Immature natural killer cell (primary cell): ENCODE results near the gene SPSB1. TPM values are rescaled to one million over a fixed set of nuclear protein-coding genes. Genes with fewer than 3 reads are reported as not detected.
A peak's percentile ranks its signal among the peaks of the same experiment; 100 is the strongest.

Experiments
- DNase-seq, 3 donors: peaks; one replicate each; pipeline ENCODE4 v3.0.0; 2022; ENCODE audit warnings: mixed read lengths in 1 of 3
- H3K27ac Mint-ChIP-seq, 6 donors: one replicate each; pipeline ENCODE4 v1.8.0; 2020; ENCODE audit warnings: mixed read lengths in 6 of 6, mild to moderate bottlenecking in 5 of 6, inconsistent platforms in 4 of 6, moderate library complexity in 3 of 6
- H3K27me3 Mint-ChIP-seq, 3 donors: one replicate each; pipeline ENCODE4 v1.8.0; 2020 to 2021; ENCODE audit warnings: low read depth in 3 of 3, mild to moderate bottlenecking in 3 of 3, mixed read lengths in 3 of 3, moderate library complexity in 3 of 3, inconsistent platforms in 1 of 3
- H3K36me3 Mint-ChIP-seq, 3 donors: one replicate each; pipeline ENCODE4 v1.8.0; 2020; ENCODE audit warnings: mixed read lengths in 3 of 3, inconsistent platforms in 2 of 3, mild to moderate bottlenecking in 2 of 3
- H3K4me1 Mint-ChIP-seq, 2 donors: one replicate each; pipeline ENCODE4 v1.8.0; 2020; ENCODE audit warnings: inconsistent platforms in 2 of 2, mild to moderate bottlenecking in 2 of 2, mixed read lengths in 2 of 2, moderate library complexity in 1 of 2
- H3K4me3 Mint-ChIP-seq, 5 donors: one replicate each; pipeline ENCODE4 v1.8.0; 2020; ENCODE audit warnings: mild to moderate bottlenecking in 5 of 5, mixed read lengths in 5 of 5, inconsistent platforms in 3 of 5, moderate library complexity in 3 of 5
- H3K9me3 Mint-ChIP-seq, 6 donors: one replicate each; pipeline ENCODE4 v1.8.0; 2020; ENCODE audit warnings: mild to moderate bottlenecking in 6 of 6, mixed read lengths in 6 of 6, inconsistent platforms in 4 of 6, moderate library complexity in 3 of 6
- polyA plus RNA-seq, 3 donors: library from polyadenylated mRNA; unstranded; fragments of 300-500 nt; fragmentation: Illumina TruSeq; gene quantifications; one replicate each; pipeline ENCODE4 v1.2.3, GENCODE V29; 2021

SPSB1 gene
- polyA plus RNA-seq, result 1 to 10 TPM in 2 of 3 donors, not detected in 1; 2.4 to 6.6 TPM

GRCh38 chr1:9292361-9293240, at the start of gene SPSB1:
SPSB1 (plus strand) TSS chr1:9292894; CDS start chr1:9355892, 62,998 bp downstream.
- Mint-ChIP-seq H3K27ac (peak within 1 kb of the TSS in 1 of 6 donors; percentile 22), H3K36me3 (peaks cover 4 to 17% (median 5%) of the 10 kb centered on the region in 3 donors), H3K27me3 (peaks cover 5 to 9% (median 7%) of the 10 kb centered on the region in 3 donors), H3K9me3 (peaks cover 4 to 16% (median 12%) of the 10 kb centered on the region in 6 donors), H3K4me3 (peak within 1 kb of the TSS; percentile 61 to 77 (median 72)), H3K4me1 (peaks cover 4 to 8% of the 10 kb centered on the region in 2 donors)
- DNase-seq, result peak; percentile 18 to 50 (median 41)

DNA sequence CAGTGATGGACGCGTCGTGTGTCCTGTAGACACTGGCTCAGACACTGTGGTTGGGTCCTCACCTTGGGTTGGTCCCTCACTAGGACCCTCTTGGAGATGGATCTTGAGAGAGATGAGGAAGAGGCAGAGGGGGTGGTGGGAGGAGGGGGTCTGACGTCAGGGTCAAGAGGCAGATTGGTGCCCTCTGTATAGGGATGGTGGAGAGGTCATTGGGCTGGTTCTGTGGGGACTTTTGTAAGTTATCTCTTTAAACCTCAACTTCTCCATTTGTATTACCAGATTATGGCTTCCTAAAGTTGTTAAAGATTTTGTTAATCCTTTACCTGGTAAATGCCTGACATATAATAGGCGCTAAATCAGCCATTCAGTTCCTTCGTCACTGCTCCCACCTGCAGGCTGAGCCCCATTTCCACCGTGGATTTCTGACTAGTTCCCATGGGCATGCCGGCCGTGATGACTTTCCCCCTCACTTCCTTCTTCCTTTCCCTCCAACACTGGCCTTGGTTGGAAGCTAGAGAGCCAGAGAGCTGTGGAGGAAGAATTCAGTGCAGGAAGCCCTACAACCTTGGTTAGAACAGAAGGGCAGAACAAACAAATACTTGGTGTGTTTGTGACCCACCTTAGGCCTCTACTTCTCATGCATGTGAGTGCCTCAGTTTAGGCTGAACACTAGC, 49.5 kb upstream of the SPSB1 start:
- Mint-ChIP-seq H3K4me1 (peaks cover 35 to 36% of the 10 kb centered on the region in 2 donors), H3K36me3 (peaks cover 0 to 11% (median 6%) of the 10 kb centered on the region in 3 donors), H3K9me3 (peaks cover 0 to 1% (median 0%) of the 10 kb centered on the region in 6 donors), H3K4me3 (no peak overlapping the region), H3K27ac (no peak overlapping the region), H3K27me3 (peaks cover 2 to 6% (median 3%) of the 10 kb centered on the region in 3 donors)
- no peak for DNase-seq

GRCh38 chr1:9244501-9245229, 48.0 kb upstream of the SPSB1 start:
- peaks cover 3 to 16% (median 6%) of the 10 kb centered on the region in 3 donors for H3K36me3 Mint-ChIP-seq
- peaks cover 0 to under 1% (median under 1%) of the 10 kb centered on the region in 3 donors for H3K27me3 Mint-ChIP-seq
- H3K4me3 Mint-ChIP-seq, result no peak overlapping the region
- H3K9me3 Mint-ChIP-seq, result peaks cover 0 to under 1% (median 0%) of the 10 kb centered on the region in 6 donors
- no peak for DNase-seq
- no peak overlapping the region for H3K27ac Mint-ChIP-seq
- H3K4me1 Mint-ChIP-seq, result peaks cover 21 to 25% of the 10 kb centered on the region in 2 donors

DNA sequence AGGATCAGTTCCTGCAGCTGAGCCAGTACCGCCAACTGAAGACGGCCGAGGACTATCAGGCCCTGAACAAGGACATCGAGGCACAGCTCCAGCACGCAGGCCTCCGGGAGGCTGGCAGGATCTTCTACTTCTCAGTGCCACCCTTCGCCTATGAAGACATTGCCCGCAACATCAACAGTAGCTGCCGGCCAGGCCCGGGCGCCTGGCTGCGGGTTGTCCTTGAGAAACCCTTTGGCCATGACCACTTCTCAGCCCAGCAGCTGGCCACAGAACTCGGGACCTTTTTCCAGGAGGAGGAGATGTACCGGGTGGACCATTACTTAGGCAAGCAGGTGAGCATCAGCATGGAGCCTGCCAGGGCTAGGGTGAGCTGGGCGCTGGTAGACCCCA, 47.5 kb upstream of the SPSB1 start:
- peaks cover 16 to 19% of the 10 kb centered on the region in 2 donors for H3K4me1 Mint-ChIP-seq
- peaks cover 3 to 16% (median 6%) of the 10 kb centered on the region in 3 donors for H3K36me3 Mint-ChIP-seq
- H3K4me3 Mint-ChIP-seq, result no peak overlapping the region
- H3K9me3 Mint-ChIP-seq, result no peaks in the 10 kb centered on the region
- no peak overlapping the region for H3K27ac Mint-ChIP-seq
- no peaks in the 10 kb centered on the region for H3K27me3 Mint-ChIP-seq
- DNase-seq, result no peak

- H3K27ac Mint-ChIP-seq, result no peak overlapping the region
- H3K4me3 Mint-ChIP-seq, result no peak overlapping the region
- H3K36me3 Mint-ChIP-seq, result peaks cover 3 to 16% (median 6%) of the 10 kb centered on the region in 3 donors
- H3K27me3 Mint-ChIP-seq, result no peaks in the 10 kb centered on the region
- H3K9me3 Mint-ChIP-seq, result no peaks in the 10 kb centered on the region
- no peak for DNase-seq
- H3K4me1 Mint-ChIP-seq, result peaks cover 11 to 15% of the 10 kb centered on the region in 2 donors
These were observed 47.0 kb upstream of the SPSB1 start for GRCh38 chr1:9245661-9246060.

DNA sequence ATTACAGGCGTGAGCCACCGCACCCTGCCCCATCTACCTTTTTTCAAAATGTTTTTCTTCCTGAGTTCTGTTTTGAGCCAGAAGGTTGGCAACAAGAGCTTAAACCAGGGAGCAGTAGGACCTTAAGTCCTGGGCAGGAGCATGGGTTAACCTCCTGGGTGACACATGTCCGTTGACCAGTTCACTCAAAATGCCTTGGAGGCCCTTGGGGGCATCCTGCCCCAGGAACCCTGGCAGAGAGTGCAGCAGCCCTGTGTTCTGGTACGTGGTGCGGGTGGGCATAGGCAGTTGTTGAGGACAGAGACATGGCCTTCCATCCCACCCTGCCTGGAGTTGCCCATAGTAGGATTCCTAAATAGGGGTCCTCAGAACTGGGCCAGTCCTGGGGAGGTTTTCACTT, 46.5 kb upstream of the SPSB1 start:
- H3K9me3 Mint-ChIP-seq, result no peaks in the 10 kb centered on the region
- no peaks in the 10 kb centered on the region for H3K27me3 Mint-ChIP-seq
- no peak overlapping the region for H3K27ac Mint-ChIP-seq
- peaks cover 9 to 12% of the 10 kb centered on the region in 2 donors for H3K4me1 Mint-ChIP-seq
- no peak overlapping the region for H3K4me3 Mint-ChIP-seq
- no peak for DNase-seq
- peaks cover 3 to 16% (median 6%) of the 10 kb centered on the region in 3 donors for H3K36me3 Mint-ChIP-seq

GRCh38 chr1:9246841-9247785, 45.6 kb upstream of the SPSB1 start:
- Mint-ChIP-seq H3K36me3 (peaks cover 3 to 14% (median 3%) of the 10 kb centered on the region in 3 donors), H3K27me3 (no peaks in the 10 kb centered on the region), H3K4me3 (no peak overlapping the region), H3K9me3 (no peaks in the 10 kb centered on the region), H3K4me1 (peaks cover 9 to 11% of the 10 kb centered on the region in 2 donors), H3K27ac (no peak overlapping the region)
- DNase-seq, result no peak

DNA sequence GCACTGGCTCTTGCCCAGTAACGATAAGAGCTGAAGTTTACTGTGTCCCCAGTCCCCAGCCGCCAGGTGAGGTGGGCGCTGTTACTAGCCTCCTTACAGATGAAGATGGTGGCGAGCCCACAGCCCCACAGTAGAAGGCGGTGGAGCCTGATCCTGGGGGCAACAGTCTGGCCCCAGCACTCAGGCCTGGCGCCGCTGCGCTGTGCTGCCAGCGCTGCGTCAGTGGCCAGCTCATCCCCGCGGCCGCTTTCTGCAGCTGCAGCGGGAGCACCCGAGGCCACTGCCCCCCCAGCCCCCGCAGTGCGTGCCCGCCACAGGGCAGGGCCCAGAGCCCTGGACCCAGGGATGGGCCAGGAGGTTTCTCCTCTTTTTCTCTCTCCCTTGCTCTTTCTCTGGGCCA, 44.8 kb upstream of the SPSB1 start:
- no peak for DNase-seq
- H3K36me3 Mint-ChIP-seq, result peaks cover 0 to 13% (median 3%) of the 10 kb centered on the region in 3 donors
- no peak overlapping the region for H3K27ac Mint-ChIP-seq
- no peak overlapping the region for H3K4me3 Mint-ChIP-seq
- no peaks in the 10 kb centered on the region for H3K27me3 Mint-ChIP-seq
- H3K4me1 Mint-ChIP-seq, result peaks cover 8 to 9% of the 10 kb centered on the region in 2 donors
- no peaks in the 10 kb centered on the region for H3K9me3 Mint-ChIP-seq

- H3K9me3 Mint-ChIP-seq, result no peaks in the 10 kb centered on the region
- H3K36me3 Mint-ChIP-seq, result peaks cover 0 to 13% (median 3%) of the 10 kb centered on the region in 3 donors
- DNase-seq, result no peak
- peak overlapping the region in 1 of 6 donors; percentile 7 for H3K27ac Mint-ChIP-seq
- H3K4me1 Mint-ChIP-seq, result peaks cover 8 to 9% of the 10 kb centered on the region in 2 donors
- H3K4me3 Mint-ChIP-seq, result no peak overlapping the region
- no peaks in the 10 kb centered on the region for H3K27me3 Mint-ChIP-seq
These were observed 44.1 kb upstream of the SPSB1 start for GRCh38 chr1:9248341-9249262.

DNA sequence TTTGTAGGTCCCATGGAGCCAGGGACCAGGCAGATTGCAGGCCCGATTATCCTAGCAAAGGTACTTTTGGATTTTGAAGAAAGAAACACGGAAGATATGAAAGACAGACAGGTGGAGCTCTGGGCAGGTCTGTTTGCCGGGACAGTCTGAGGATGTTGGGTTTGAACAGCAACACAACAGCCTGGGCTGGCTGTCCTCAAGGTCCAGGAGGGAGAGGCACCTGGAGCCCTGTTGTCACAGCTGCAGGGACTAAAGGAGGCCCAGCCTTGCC, 43.5 kb upstream of the SPSB1 start:
- no peak overlapping the region for H3K4me3 Mint-ChIP-seq
- H3K9me3 Mint-ChIP-seq, result no peaks in the 10 kb centered on the region
- H3K4me1 Mint-ChIP-seq, result peaks cover 8 to 9% of the 10 kb centered on the region in 2 donors
- peak overlapping the region in 1 of 6 donors; percentile 7 for H3K27ac Mint-ChIP-seq
- no peak for DNase-seq
- peaks cover 0 to 13% (median 3%) of the 10 kb centered on the region in 3 donors for H3K36me3 Mint-ChIP-seq
- H3K27me3 Mint-ChIP-seq, result no peaks in the 10 kb centered on the region

DNA sequence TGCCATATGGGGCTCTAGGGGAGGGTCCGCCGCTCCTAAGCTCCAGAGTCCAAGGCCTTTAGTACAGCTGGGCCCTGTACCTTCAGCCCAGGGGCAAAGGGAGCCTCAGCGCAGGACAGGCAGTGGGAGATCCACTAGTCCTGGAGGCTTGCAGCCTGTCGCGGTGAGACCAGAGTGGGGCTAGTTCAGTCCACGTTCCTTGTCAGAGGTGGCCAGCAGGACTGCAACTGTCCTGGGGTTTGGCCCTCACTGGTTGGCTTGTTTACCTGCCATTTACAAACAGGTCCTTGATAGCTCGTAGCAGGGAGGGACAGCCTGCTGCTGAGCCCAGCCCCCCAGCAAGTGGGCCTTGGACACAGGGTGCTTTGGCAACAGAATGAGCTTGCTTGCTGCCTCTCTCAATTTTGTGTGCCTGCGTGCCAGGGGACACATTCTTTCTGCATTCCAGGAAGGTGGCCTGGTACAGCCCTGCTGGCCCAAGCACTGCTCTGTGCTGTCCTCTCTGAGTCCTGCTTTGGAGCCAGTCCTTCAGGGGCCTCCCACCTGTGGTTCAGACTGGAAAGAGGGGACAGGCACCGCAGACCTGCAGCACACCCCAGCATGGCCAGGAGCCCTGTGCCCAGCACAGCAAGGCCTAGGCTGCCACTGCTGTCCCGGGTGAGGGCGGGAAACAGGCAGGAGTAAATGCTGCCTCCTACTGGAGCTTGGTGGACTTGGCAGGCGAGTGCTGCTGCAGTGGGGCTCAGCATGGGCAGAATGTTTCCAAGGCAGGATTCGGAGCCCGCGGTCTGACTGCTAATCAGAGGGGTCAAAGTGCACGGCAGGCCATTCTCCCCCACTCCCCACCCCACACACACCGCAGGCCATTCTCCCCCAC, 42.9 kb upstream of the SPSB1 start:
- Mint-ChIP-seq H3K4me1 (peaks cover 3 to 8% of the 10 kb centered on the region in 2 donors), H3K36me3 (peaks cover 0 to 13% (median 3%) of the 10 kb centered on the region in 3 donors), H3K27me3 (no peaks in the 10 kb centered on the region), H3K27ac (no peak overlapping the region), H3K9me3 (no peaks in the 10 kb centered on the region), H3K4me3 (no peak overlapping the region)
- DNase-seq, result peak in 1 of 3 donors; percentile 20
